ENCODE data around the gene SOCS7.

- TF ChIP-seq CTCF (IDR thresholded peaks at IDR 0.05; ENCODE audit: low read depth, low read length, poor library complexity, severe bottlenecking): no peak
- no peak for TF ChIP-seq EZH2phosphoT487 (IDR thresholded peaks at IDR 0.05; ENCODE audit: borderline replicate concordance, low read length)
Observed at GRCh38 chr17:38452719-38453118, 101.1 kb downstream of the SOCS7 start.
